Esophagus mucosa (tissue), 1 donor: Measurements from ENCODE around the gene BPIFB2. TPM values are rescaled to one million over a fixed set of nuclear protein-coding genes. Genes with fewer than 3 reads are reported as not detected.
"Not testable (repeated sequence)": the region's sequence is repeated elsewhere in the genome, so short reads cannot be mapped to it uniquely, and the experiment has no call there.

Experiments used
- ATAC-seq: fragments of 200-7000 bp; cut with Tn5 transposase; one replicate; pipeline ENCODE4 v1.9.1; 2020
- total RNA-seq: library from RNA; stranded (reverse); gene quantifications from one replicate; pipeline ENCODE4 v1.2.4, GENCODE V29; 2023
- donor health status: DM: yes; HTN: yes; CAD: no.

The BPIFB2 gene
- 2.0 TPM for total RNA-seq

GRCh38 chr20:33007376-33008335, at the start of gene BPIFB2:
TSS of gene BPIFB2 (plus strand) at chr20:33007704. CDS start at chr20:33008575, 871 bp downstream.
- no peak for ATAC-seq

GRCh38 chr20:32958574-32958973, 48.9 kb upstream of the BPIFB2 start:
- ATAC-seq = no peak

- no peak for ATAC-seq
Measured at GRCh38 chr20:32959351-32960221, 47.9 kb upstream of the BPIFB2 start.

GRCh38 chr20:32960222-32960518, 47.3 kb upstream of the BPIFB2 start:
- ATAC-seq = no peak

- ATAC-seq = no peak
Measured at GRCh38 chr20:32960849-32961731, 46.4 kb upstream of the BPIFB2 start.

- no peak for ATAC-seq
Measured at GRCh38 chr20:32962053-32962452, 45.5 kb upstream of the BPIFB2 start.

GRCh38 chr20:32962646-32963045, 44.9 kb upstream of the BPIFB2 start:
- ATAC-seq = not testable (repeated sequence)

- no peak for ATAC-seq
Measured at GRCh38 chr20:32963176-32963575, 44.3 kb upstream of the BPIFB2 start.

- no peak for ATAC-seq
Measured at GRCh38 chr20:32964575-32964974, 42.9 kb upstream of the BPIFB2 start.

- ATAC-seq = no peak
Measured at GRCh38 chr20:32965115-32965514, 42.4 kb upstream of the BPIFB2 start.

GRCh38 chr20:32965581-32966373, 41.7 kb upstream of the BPIFB2 start:
- no peak for ATAC-seq

GRCh38 chr20:32966382-32966781, 41.1 kb upstream of the BPIFB2 start:
- ATAC-seq = no peak

- no peak for ATAC-seq
Measured at GRCh38 chr20:32966881-32967781, 40.4 kb upstream of the BPIFB2 start.

GRCh38 chr20:32967961-32968457, 39.5 kb upstream of the BPIFB2 start:
- no peak for ATAC-seq

GRCh38 chr20:32968478-32969241, 38.8 kb upstream of the BPIFB2 start:
- no peak for ATAC-seq

GRCh38 chr20:32969356-32970114, 38.0 kb upstream of the BPIFB2 start:
- no peak for ATAC-seq

GRCh38 chr20:32970115-32970972, 37.2 kb upstream of the BPIFB2 start:
- ATAC-seq = no peak

- no peak for ATAC-seq
Measured at GRCh38 chr20:32970973-32971300, 36.6 kb upstream of the BPIFB2 start.
